Measurements from ENCODE around the gene PLA2G2D.
"Not testable (repeated sequence)": the region's sequence is repeated elsewhere in the genome, so short reads cannot be mapped to it uniquely, and the experiment has no call there.

Gene PLA2G2D

GRCh38 chr1:20137604-20138003 lies 18.3 kb upstream of the PLA2G2D start:
- H3K4me1 Mint-ChIP-seq: no peaks in the 10 kb centered on the region
- no peaks in the 10 kb centered on the region for H3K9me3 Mint-ChIP-seq
- CTCF ChIA-PET: no interaction called here
- peaks cover 30% of the 10 kb centered on the region for H3K27me3 Mint-ChIP-seq
- no peaks in the 10 kb centered on the region for H3K36me3 Mint-ChIP-seq
- H3K27ac Mint-ChIP-seq: no peak overlapping the region
- H3K4me3 Mint-ChIP-seq: no peak overlapping the region
- DNase-seq: no peak

DNA sequence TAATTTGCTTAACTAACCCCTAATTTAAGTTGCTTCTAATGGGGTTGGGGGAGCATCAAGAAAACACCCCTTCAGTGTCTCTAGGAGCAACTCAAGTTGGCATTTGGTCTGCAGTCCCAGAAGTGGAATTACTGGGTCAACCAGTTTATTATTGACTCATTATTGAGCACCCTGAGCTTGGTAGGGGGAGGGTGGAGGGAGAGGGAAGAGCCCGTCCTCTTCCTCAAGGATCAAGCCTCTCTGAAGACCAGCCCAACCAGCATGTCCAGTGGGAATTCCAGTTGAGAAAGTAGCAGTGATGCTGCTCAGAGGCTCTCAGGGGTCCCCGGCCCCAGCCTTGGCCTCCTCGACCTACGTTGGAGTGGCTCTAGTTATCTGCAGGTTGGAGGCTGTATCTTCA lies 17.7 kb upstream of the PLA2G2D start:
- Mint-ChIP-seq H3K9me3 (no peaks in the 10 kb centered on the region), H3K27ac (no peak overlapping the region), H3K27me3 (peaks cover 30% of the 10 kb centered on the region), H3K36me3 (no peaks in the 10 kb centered on the region), H3K4me1 (no peaks in the 10 kb centered on the region), H3K4me3 (no peak overlapping the region)
- DNase-seq: no peak
- CTCF ChIA-PET: interaction anchor here (1.2 kb wide), 1 partner anchor 9 kb away, joined by 3 read pairs; no protein-coding TSS in a partner anchor

GRCh38 chr1:20136249-20136648 lies 16.9 kb upstream of the PLA2G2D start:
- CTCF ChIA-PET: interaction anchor here (1.2 kb wide), 1 partner anchor 10 kb away, joined by 3 read pairs; no protein-coding TSS in a partner anchor
- H3K4me1 Mint-ChIP-seq: no peaks in the 10 kb centered on the region
- no peaks in the 10 kb centered on the region for H3K36me3 Mint-ChIP-seq

GRCh38 chr1:20134995-20135394 lies 15.7 kb upstream of the PLA2G2D start:
- Mint-ChIP-seq H3K27me3 (peaks cover 30% of the 10 kb centered on the region), H3K27ac (no peak overlapping the region), H3K36me3 (no peaks in the 10 kb centered on the region), H3K4me1 (no peaks in the 10 kb centered on the region), H3K9me3 (no peaks in the 10 kb centered on the region), H3K4me3 (no peak overlapping the region)
- DNase-seq: no peak
- CTCF ChIA-PET: no interaction called here

More at GRCh38 chr1:20136249-20136648, 16.9 kb upstream of the PLA2G2D start:
- DNase-seq: no peak
- no peak overlapping the region for H3K27ac Mint-ChIP-seq
- H3K4me3 Mint-ChIP-seq: no peak overlapping the region
- H3K9me3 Mint-ChIP-seq: no peaks in the 10 kb centered on the region
- H3K27me3 Mint-ChIP-seq: peaks cover 30% of the 10 kb centered on the region

DNA sequence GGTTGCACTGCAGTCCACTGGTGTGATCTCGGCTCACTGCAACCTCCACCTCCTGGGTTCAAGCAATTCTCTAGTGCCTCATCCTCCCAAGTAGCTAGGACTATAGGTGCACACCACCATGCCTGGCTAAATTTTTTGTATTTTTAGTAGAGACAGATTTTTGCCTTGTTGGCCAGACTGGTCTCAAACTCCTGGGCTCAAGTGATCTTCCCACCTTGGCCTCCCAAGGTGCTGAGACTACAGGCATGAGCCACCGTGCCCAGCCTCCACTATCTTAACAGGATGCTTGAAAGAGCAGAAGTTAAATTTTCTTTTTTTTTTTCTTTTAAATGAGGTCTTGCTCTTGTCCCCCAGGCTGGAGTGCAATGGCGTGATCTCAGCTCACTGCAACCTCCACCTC lies 11.2 kb upstream of the PLA2G2D start:
- H3K4me3 Mint-ChIP-seq, H3K9me3 Mint-ChIP-seq, H3K4me1 Mint-ChIP-seq, DNase-seq, H3K27ac Mint-ChIP-seq, CTCF ChIA-PET, H3K36me3 Mint-ChIP-seq: not testable (repeated sequence)
- peaks cover 21% of the 10 kb centered on the region for H3K27me3 Mint-ChIP-seq

DNA sequence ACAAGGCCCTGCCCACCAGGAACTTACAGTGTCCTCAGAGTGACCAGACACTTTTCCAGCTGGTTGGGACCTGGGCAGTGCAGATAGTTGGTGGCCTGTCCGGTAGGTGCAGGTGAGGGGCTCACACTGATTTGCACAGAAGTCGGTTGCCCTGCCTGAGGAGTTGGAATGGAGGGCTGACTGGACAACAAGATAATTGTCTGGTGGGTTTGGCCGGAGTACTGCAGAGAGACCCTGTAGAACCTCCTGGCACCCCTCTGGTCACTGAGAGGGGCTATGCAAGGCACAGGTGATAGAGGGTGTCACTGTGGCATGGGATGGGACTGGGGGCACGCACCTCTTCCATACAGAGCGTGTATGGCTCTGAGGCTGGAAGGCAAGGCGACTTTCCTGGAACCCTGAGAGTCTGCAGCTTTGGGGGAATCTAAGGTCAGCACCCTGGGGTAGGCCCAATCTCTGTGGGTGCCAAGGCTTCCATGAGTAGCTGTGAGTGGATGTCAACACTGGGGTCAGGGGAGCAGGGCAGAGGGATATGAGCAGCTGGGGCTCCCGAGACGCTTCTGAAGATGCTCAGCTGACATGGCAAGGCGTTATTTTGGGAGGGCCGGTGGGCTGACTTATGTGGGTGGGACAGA lies 7.6 kb upstream of the PLA2G2D start:
- no peaks in the 10 kb centered on the region for H3K36me3 Mint-ChIP-seq
- H3K27ac Mint-ChIP-seq: no peak overlapping the region
- H3K9me3 Mint-ChIP-seq: no peaks in the 10 kb centered on the region
- H3K4me1 Mint-ChIP-seq: no peaks in the 10 kb centered on the region
- no peak for DNase-seq
- peaks cover 24% of the 10 kb centered on the region for H3K27me3 Mint-ChIP-seq
- no peak overlapping the region for H3K4me3 Mint-ChIP-seq
- CTCF ChIA-PET: interaction anchor here (0.6 to 1.5 kb wide), 3 partner anchors 16 to 141 kb away, joined by 3 read pairs; no protein-coding TSS in a partner anchor

DNA sequence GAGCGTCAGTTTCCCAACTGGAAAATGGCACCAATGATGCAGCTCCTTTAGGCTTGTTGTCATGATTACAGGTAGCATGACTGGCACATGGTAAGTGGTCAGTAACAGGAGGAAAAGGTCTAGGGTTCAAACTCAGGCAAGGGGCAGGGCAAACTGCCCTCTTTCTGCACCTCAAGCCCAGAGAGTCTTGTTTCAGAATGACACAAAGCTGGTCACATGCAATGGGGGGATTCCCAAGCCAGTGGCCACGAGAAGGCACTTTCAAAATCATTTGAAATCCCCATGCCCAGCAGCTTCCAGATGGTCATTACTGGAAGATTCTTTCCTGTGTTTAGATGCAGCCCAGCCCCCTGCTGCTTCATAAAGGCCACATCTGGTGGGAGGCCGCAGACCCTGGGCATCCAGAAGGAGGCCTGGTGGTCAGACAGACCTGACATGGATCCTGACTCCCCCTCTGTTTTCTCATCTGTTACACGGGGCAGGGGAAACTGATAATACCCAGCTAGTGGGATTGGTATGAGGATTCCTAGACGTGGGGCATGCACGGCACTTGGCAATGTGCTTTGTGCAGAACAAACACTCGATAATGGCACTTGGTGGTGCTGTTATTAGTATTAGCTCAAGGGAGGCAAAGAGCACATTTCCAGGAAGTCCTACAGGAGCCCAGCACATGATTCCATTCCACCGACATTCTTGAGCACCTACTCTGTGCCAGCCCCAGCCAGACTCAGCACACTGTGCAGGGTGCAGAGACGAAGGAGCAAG lies 6.9 kb upstream of the PLA2G2D start:
- no peaks in the 10 kb centered on the region for H3K36me3 Mint-ChIP-seq
- peaks cover 30% of the 10 kb centered on the region for H3K27me3 Mint-ChIP-seq
- DNase-seq: no peak
- H3K4me1 Mint-ChIP-seq: no peaks in the 10 kb centered on the region
- no peak overlapping the region for H3K27ac Mint-ChIP-seq
- H3K4me3 Mint-ChIP-seq: no peak overlapping the region
- no peaks in the 10 kb centered on the region for H3K9me3 Mint-ChIP-seq
- CTCF ChIA-PET: interaction anchor here (0.6 to 1.5 kb wide), 4 partner anchors 15 to 203 kb away, joined by 3 read pairs; no protein-coding TSS in a partner anchor

DNA sequence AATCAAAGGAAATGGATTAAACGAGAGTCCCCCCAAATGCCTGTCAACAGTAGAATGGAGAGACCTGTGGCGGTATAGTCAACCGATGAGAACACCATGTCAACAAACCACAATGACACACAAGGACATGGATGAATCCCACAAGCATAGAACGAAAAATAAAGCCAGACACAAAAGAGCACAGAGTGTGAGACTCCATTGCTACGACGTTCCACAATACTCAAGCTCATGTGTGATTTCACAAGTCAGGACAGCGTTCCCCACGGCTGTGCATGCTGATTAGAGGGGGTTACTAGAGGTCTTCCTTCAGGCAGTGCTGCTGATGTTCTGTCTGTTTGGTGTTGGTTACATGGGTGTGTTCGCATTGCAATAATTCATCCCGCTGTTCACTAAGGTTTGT lies 5.8 kb upstream of the PLA2G2D start:
- H3K27me3 Mint-ChIP-seq: peaks cover 33% of the 10 kb centered on the region
- no peak overlapping the region for H3K4me3 Mint-ChIP-seq
- no peak overlapping the region for H3K27ac Mint-ChIP-seq
- H3K36me3 Mint-ChIP-seq: no peaks in the 10 kb centered on the region
- no peak for DNase-seq
- CTCF ChIA-PET: no interaction called here
- H3K9me3 Mint-ChIP-seq: no peaks in the 10 kb centered on the region
- no peaks in the 10 kb centered on the region for H3K4me1 Mint-ChIP-seq

DNA sequence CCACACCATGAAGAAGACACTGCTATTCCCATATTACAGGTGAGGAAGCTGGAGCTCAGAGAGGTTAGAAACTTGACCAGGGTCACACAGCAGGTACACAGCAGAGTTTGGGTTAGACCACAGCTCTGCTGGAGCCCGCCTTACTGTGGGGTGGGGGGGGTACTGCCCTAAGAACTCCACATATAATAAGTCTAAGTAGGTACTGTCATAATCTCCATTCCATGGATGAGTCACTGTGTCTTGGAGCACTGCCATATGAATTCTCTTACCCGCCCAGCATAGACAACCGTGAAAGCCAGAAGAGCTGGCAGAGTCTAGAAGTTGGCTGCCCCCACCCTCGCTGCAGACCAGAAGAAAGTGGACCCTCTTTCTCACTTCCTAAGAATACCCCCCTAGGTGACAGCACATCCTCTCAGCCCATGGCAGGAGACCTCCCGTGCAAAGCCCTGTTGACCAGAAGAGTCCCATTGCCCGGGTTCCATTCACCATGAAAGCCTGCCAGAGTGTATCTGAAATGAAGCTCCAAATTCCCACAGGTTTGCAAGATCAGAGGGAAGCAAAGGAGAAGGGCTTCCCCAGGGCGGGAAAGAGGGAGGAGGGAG lies 5.2 kb upstream of the PLA2G2D start:
- no peaks in the 10 kb centered on the region for H3K4me1 Mint-ChIP-seq
- CTCF ChIA-PET: no interaction called here
- H3K27ac Mint-ChIP-seq: no peak overlapping the region
- no peak for DNase-seq
- H3K4me3 Mint-ChIP-seq: no peak overlapping the region
- H3K36me3 Mint-ChIP-seq: no peaks in the 10 kb centered on the region
- no peaks in the 10 kb centered on the region for H3K9me3 Mint-ChIP-seq
- H3K27me3 Mint-ChIP-seq: peaks cover 39% of the 10 kb centered on the region

GRCh38 chr1:20123722-20124455 lies 4.6 kb upstream of the PLA2G2D start:
- Mint-ChIP-seq H3K4me1 (no peaks in the 10 kb centered on the region), H3K36me3 (no peaks in the 10 kb centered on the region), H3K27ac (no peak overlapping the region), H3K27me3 (peaks cover 45% of the 10 kb centered on the region), H3K4me3 (no peak overlapping the region), H3K9me3 (no peaks in the 10 kb centered on the region)
- DNase-seq: no peak
- CTCF ChIA-PET: no interaction called here

- Mint-ChIP-seq H3K4me1 (no peaks in the 10 kb centered on the region), H3K36me3 (no peaks in the 10 kb centered on the region), H3K27ac (no peak overlapping the region), H3K9me3 (no peaks in the 10 kb centered on the region), H3K4me3 (no peak overlapping the region), H3K27me3 (peaks cover 42% of the 10 kb centered on the region)
- CTCF ChIA-PET: no interaction called here
- DNase-seq: no peak
Observed at GRCh38 chr1:20120796-20121195, 1.5 kb upstream of the PLA2G2D start.

DNA sequence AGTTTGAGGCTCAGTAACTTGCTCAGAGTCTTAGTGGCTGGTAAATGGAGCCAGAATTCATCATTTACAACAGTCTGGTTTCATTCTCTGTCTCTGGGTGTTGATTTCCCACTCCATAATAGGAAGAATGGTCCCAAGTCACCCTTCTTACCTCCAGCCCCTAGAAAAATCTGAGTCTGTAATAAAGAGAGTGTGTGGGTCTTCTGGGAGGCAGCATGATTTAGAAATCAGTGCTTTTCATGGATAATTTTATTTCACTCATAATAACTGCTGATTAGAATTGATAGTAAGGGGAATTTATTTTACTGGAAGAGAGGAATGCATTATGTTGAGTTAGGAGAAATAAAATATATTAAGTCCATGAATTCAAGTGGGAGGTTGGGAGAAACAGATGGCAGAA lies 2.1 kb downstream of the PLA2G2D start:
- no peaks in the 10 kb centered on the region for H3K4me1 Mint-ChIP-seq
- no peak overlapping the region for H3K27ac Mint-ChIP-seq
- CTCF ChIA-PET: no interaction called here
- H3K27me3 Mint-ChIP-seq: peaks cover 41% of the 10 kb centered on the region
- H3K9me3 Mint-ChIP-seq: no peaks in the 10 kb centered on the region
- no peak overlapping the region for H3K4me3 Mint-ChIP-seq
- H3K36me3 Mint-ChIP-seq: no peaks in the 10 kb centered on the region
- no peak for DNase-seq

DNA sequence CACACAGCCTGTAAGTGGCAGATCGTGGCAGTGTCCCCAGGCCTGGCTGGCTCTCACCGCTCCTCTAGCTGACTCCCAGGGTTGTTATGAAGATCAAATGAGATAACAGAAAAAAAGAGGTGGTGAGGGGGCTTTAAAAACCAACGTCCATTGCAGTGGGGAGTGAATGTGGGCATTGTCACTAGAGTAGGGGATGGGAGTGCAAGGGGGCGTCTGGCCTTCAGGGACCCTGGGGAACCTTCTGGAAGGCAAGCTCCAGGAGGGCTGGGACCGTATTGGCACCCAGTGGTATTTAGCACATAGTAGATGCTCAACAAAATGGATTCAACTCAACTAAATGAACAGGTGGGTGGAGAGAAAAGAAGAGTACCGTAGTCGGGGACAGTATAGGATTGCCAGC lies 3.4 kb downstream of the PLA2G2D start:
- peaks cover 33% of the 10 kb centered on the region for H3K27me3 Mint-ChIP-seq

GRCh38 chr1:20115479-20115878 lies 3.9 kb downstream of the PLA2G2D start:
- Mint-ChIP-seq H3K36me3 (no peaks in the 10 kb centered on the region), H3K4me1 (no peaks in the 10 kb centered on the region), H3K27me3 (peaks cover 36% of the 10 kb centered on the region), H3K9me3 (no peaks in the 10 kb centered on the region), H3K4me3 (no peak overlapping the region), H3K27ac (no peak overlapping the region)
- DNase-seq: no peak
- CTCF ChIA-PET: no interaction called here

More for the DNA sequence above, 3.4 kb downstream of the PLA2G2D start:
- no peaks in the 10 kb centered on the region for H3K36me3 Mint-ChIP-seq
- H3K27ac Mint-ChIP-seq: no peak overlapping the region
- DNase-seq: no peak
- CTCF ChIA-PET: no interaction called here
- H3K4me3 Mint-ChIP-seq: no peak overlapping the region
- no peaks in the 10 kb centered on the region for H3K9me3 Mint-ChIP-seq
- H3K4me1 Mint-ChIP-seq: no peaks in the 10 kb centered on the region
